Midbrain (tissue), 1 donor: ENCODE measurements around the gene ALKBH5.

ENCODE experiments used
- DNase-seq: peaks from one replicate; lab custom pipeline; 2025; lab: John Stamatoyannopoulos, UW

The ALKBH5 gene

GRCh38 chr17:18218756-18219415 is 35.3 kb downstream of the ALKBH5 start:
- no peak for DNase-seq

DNA sequence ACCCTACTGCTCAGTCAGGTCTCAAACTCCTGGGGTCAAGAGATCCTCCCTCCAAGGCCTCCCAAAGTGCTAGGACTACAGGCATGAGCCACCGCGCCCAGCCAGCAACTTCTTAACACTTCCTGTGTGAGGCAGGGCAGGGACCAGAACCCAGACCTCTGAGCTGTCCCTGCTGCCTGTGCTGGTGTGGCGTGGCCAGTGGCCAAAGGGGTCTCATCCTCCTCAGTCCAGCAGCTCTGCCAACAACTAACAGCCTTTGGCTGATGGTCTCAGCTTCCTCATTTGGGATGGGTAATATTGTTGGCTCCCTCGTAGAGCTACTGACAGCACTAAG is 40.4 kb downstream of the ALKBH5 start:
- DNase-seq, result no peak

DNA sequence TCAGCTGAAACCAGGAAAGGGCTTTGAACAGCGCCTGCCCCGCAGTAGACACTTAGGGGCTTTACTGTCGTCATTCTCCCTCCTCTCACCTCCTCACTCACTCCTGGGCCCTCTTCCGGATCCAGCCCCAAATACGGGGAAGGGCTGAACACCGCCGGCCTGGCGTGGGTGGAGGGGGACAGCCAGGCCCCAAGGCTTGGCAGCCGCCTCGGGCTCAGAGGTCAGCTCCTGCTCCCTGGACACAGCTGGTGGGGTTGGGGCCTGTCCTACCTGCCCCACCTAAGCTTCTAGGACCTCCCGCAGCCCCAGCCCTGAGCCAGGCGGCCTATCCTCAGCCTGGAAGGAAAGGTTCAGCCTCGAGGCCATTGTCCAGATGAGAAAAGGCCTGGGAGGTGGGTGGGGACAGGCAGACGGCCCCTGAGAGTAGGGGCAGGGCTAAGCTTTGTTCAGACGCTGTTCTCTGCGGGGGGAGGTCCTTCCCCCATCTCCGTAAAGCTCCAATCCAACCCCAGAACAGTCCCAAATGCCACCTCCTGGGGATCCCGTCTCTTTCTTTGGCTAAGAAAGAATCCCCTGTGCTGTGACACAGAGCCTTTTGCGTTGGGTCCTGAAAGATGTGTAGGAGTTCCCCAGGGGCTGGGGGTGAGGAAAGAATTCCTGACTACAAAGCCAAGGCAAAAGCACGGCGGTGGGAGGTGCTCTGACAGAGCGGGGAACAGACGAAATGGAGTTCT is 40.9 kb downstream of the ALKBH5 start:
- DNase-seq, result no peak

GRCh38 chr17:18225121-18225641 is 41.6 kb downstream of the ALKBH5 start, which contains the start of gene LLGL1:
Gene LLGL1 (plus strand): TSS chr17:18225635. CDS start chr17:18225683, 48 bp downstream.
- DNase-seq, result peak; percentile 95

GRCh38 chr17:18225642-18226283 is 42.1 kb downstream of the ALKBH5 start:
- DNase-seq, result no peak

DNA sequence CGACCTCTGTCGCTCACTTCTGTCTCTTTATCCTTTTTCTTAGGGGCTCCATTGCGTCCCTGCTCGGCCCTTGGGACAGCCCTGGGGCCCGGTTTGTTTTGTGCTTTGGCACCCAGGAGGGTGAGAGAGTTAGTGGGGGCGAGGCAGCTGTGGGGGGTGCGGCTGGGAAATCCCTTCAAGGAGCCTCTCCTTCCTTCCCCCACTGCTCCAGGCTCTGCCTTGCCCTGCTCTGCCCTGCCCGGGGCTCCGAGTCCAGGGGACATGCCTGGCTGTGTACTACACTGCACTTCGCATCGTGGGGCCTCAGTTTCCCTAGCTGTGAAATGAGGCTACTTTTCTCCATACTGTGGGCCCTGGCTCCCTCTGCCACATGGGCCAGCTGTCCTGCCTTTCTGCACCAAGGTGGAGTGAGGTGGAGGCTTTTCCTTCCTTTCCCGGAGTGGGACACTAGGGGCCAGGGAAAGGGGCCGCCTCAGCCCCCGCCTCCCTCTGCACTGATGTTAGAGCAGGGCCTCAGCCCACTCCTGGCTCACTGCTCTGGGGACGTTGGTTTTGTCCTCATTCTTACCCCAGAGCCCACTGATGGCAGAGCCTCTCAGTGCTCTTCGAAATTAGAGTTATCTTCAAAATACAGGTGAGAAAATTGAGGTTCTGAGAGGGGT is 42.8 kb downstream of the ALKBH5 start:
- no peak for DNase-seq

DNA sequence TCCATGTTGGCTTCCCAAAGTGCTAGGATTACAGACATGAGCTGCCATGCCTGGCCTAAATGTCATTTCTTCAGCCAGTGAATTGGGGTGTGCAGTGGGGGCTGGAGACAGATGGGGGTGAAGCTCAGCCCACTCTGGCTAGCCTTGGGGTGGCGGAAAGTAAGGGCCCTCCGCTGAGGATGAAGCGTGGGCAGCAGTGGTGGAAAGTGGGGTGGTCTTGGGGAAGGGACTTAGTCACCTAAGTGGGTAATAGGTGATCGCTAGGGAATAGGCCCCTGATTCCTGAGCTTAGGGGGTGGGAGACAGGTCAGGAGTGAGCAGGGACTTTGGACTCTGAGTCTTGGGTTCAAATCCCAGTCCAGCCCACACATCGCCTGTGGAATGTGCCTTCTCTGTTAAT is 44.0 kb downstream of the ALKBH5 start:
- DNase-seq, result no peak

- DNase-seq, result no peak
Observed at GRCh38 chr17:18228176-18228682, 44.6 kb downstream of the ALKBH5 start.

DNA sequence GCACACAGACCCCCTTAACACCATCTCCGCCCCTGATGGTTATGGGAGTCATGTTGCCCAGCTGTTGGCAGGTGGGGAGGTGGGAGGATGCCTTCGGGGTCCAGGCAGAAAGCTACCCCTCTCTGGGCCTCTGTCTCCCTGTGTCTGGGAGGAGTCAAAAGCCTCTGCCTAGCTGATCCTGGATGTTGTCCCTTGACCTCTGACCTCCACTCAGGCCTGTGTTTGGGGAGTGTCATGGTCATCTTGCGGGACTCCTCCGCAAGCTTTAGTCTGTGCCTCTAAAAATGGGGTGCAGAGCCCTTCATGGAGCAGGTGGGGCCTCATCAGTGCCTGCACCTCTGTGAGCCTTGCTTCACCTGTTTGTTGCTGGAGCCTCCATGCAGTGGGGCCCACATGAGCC is 45.6 kb downstream of the ALKBH5 start:
- DNase-seq, result no peak

GRCh38 chr17:18229771-18230170 is 46.1 kb downstream of the ALKBH5 start:
- DNase-seq, result no peak

- peak; percentile 86 for DNase-seq
Observed at GRCh38 chr17:18230288-18231141, 46.9 kb downstream of the ALKBH5 start.

DNA sequence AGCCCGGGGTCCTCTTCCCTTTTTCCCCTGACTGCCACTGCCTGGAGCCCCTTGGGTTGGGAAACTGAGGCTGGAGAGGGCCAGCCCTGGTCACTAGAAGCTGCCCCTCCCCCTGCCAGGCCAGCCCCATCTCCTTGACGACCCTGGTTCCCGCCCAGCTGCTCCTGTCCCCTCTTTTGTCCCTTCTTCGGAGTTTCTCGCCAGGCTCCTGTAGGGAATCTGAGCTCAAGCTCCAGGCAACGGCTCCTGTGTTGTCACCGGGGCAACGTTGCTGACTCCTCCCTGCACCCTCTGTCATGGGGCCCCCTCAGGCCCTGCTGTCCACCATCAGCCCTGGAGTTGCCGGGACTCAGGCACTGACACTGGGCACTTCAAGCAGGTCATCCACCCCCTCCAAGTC is 47.5 kb downstream of the ALKBH5 start:
- DNase-seq, result peak; percentile 37

GRCh38 chr17:18233803-18234518 is 50.3 kb downstream of the ALKBH5 start:
- DNase-seq, result no peak

- no peak for DNase-seq
Observed at GRCh38 chr17:18234853-18235380, 51.3 kb downstream of the ALKBH5 start.

DNA sequence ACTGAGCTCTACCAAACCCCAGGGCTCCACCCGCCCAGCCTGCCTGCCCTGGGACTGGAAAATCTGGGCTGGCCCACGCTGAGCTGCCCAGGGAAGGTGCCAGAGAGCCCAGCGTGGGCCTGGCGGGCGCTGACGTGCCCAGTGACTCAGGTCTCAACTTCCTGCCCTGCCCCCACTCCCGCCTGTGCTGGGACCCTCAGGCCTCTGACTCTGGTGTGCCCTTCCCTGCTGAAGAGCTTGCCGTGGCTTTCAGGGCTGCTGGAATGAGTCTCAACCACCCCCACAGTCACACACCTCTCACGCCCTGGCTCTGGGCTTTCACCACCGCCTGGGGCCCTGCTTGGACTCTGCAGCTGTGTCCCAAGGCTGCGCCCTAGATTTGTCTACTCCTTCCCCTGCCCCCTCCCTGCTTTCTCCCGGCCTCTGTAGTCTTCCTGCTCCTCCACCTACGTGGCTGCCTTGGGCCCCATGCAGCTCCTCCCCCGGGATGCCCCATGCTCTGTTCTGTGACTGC is 52.2 kb downstream of the ALKBH5 start:
- no peak for DNase-seq

DNA sequence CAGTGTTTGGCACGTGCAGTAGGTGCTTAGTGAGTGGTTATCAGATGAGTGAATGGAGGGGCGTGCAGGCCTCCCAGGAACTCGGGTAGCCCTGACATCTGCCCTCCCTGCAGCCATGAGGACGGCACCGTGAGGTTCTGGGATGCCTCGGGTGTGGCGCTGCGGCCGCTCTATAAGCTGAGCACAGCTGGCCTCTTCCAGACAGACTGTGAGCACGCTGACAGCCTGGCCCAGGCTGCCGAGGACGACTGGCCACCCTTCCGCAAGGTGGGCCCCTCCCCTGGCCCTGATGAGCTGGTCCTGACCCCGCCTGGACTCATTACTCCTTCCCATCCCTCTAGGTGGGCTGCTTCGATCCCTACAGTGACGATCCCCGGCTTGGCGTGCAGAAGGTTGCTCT is 52.9 kb downstream of the ALKBH5 start:
- DNase-seq, result no peak

GRCh38 chr17:18237461-18237860 is 53.8 kb downstream of the ALKBH5 start:
- DNase-seq, result no peak

DNA sequence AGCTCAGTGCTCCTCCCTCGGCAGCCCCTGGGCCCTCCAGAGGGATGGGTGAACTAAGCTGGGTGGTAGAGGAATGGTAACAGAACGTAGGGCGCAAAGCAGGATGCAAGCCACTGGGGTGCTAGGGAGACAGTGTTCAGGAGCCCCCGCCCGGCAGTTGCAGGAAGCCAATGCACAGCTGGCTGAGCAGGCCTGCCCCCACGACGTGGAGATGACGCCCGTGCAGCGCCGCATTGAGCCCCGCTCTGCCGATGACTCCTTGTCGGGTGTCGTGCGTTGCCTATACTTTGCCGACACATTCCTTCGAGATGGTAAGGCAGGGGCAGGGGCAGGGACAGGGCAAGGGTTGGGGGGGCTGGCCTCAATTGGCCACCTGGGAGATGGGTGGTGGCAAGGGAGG is 54.7 kb downstream of the ALKBH5 start:
- DNase-seq, result no peak

DNA sequence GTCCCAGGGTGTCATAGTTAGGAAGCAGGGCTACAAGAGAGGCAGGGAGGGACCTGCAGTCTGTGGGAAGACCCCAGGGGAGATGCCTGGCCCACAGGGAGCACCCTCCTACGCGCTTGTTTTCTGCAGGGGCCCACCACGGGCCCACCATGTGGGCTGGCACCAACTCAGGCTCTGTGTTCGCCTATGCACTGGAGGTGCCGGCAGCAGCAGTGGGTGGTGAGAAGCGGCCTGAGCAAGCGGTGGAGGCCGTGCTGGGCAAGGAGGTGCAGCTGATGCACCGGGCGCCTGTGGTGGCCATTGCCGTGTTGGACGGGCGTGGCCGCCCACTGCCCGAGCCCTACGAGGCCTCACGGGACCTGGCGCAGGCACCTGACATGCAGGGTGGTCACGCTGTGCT is 56.8 kb downstream of the ALKBH5 start:
- DNase-seq, result no peak

GRCh38 chr17:18241229-18241871 is 57.7 kb downstream of the ALKBH5 start:
- DNase-seq, result no peak
